HEK293 (cell line): Measurements from ENCODE around the gene LILRB5.

Experiments
- CTCF ChIA-PET: fragments of 350-600 bp; formaldehyde crosslinking; extraction: SDS; loops from one replicate; lab custom pipeline; 2021; ENCODE audit warnings: antibody characterized with exemption; lab: Yijun Ruan, JAX
- POLR2A ChIA-PET: fragments of 300-600 bp; formaldehyde crosslinking; extraction: SDS; loops from one replicate; lab custom pipeline; 2020; ENCODE audit warnings: antibody characterized with exemption, inconsistent platforms; lab: Yijun Ruan, JAX
- H3K27ac ChIP-seq: fragments of 200-500 bp; sonication (Bioruptor generic); 2 replicates; pipeline ENCODE4 v1.5.1; 2014; ENCODE audit warnings: low read depth, low read length, control low read depth, inconsistent platforms; ENCODE audit errors: extremely low read depth
- H3K36me3 ChIP-seq, 2 experiments: fragments of 200-500 bp in 1 of 2; sonication (Bioruptor generic) in 1 of 2; 1 replicate in 1 of 2; 2 replicates in 1 of 2; pipeline ENCODE4 v1.5.1; 2014 to 2017; ENCODE audit warnings: inconsistent platforms in 2 of 2, low read length in 2 of 2; ENCODE audit not compliant: control insufficient read depth in 2 of 2, insufficient read depth in 1 of 2
- H3K4me1 ChIP-seq: fragments of 200-500 bp; sonication (Bioruptor generic); 2 replicates; pipeline ENCODE4 v1.5.1; 2014; ENCODE audit warnings: mild to moderate bottlenecking, low read length, inconsistent platforms; ENCODE audit not compliant: control insufficient read depth, insufficient read depth
- H3K4me3 ChIP-seq: 2 replicates; pipeline ENCODE4 v1.5.1; 2011; ENCODE audit warnings: low read depth, mild to moderate bottlenecking, control low read depth, low read length, moderate library complexity
- H3K9me3 ChIP-seq: fragments of 200-500 bp; sonication (Bioruptor generic); 2 replicates; pipeline ENCODE4 v1.5.1; 2014; ENCODE audit warnings: low read depth, low read length, inconsistent platforms; ENCODE audit not compliant: control insufficient read depth, insufficient read depth
- BCL11B ChIP-seq: fragments of 450-650 bp; formaldehyde crosslinking; IDR thresholded peaks from 2 replicates; pipeline ENCODE4 v1.5.1; 2016; ENCODE audit warnings: low read depth, missing biosample characterization, missing genetic modification characterization
- BCL6B ChIP-seq: fragments of 450-650 bp; formaldehyde crosslinking; IDR thresholded peaks from 2 replicates; pipeline ENCODE4 v1.5.1; 2017; ENCODE audit warnings: missing biosample characterization, missing genetic modification characterization
- CTCF ChIP-seq: fragments of 450-650 bp; formaldehyde crosslinking; IDR thresholded peaks from 2 replicates; pipeline ENCODE4 v1.5.1; 2016; ENCODE audit warnings: missing biosample characterization, missing genetic modification characterization
- GLIS1 ChIP-seq: fragments of 450-650 bp; formaldehyde crosslinking; IDR thresholded peaks from 2 replicates; pipeline ENCODE4 v1.5.1; 2016; ENCODE audit warnings: missing biosample characterization, missing genetic modification characterization
- GLIS2 ChIP-seq: fragments of 450-650 bp; formaldehyde crosslinking; IDR thresholded peaks from 2 replicates; pipeline ENCODE4 v1.5.1; 2016; ENCODE audit warnings: missing biosample characterization, missing genetic modification characterization
- KLF8 ChIP-seq: fragments of 450-650 bp; formaldehyde crosslinking; IDR thresholded peaks from 2 replicates; pipeline ENCODE4 v1.5.1; 2016; ENCODE audit warnings: missing biosample characterization, missing genetic modification characterization
- ZBTB7A ChIP-seq: fragments of 450-650 bp; formaldehyde crosslinking; IDR thresholded peaks from 2 replicates; pipeline ENCODE4 v1.5.1; 2016; ENCODE audit warnings: low read depth, missing biosample characterization, missing genetic modification characterization
- ZBTB8A ChIP-seq: fragments of 450-650 bp; formaldehyde crosslinking; IDR thresholded peaks from 2 replicates; pipeline ENCODE4 v1.5.1; 2016; ENCODE audit warnings: missing biosample characterization, missing genetic modification characterization
- ZEB2 ChIP-seq: fragments of 450-650 bp; formaldehyde crosslinking; IDR thresholded peaks from 2 replicates; pipeline ENCODE4 v1.5.1; 2016; ENCODE audit warnings: missing biosample characterization, missing genetic modification characterization
- ZNF10 ChIP-seq: fragments of 450-650 bp; formaldehyde crosslinking; IDR thresholded peaks from 2 replicates; pipeline ENCODE4 v1.5.1; 2017; ENCODE audit warnings: missing biosample characterization, missing genetic modification characterization
- ZNF114 ChIP-seq: fragments of 450-650 bp; formaldehyde crosslinking; IDR thresholded peaks from 2 replicates; pipeline ENCODE4 v1.5.0; 2017; ENCODE audit warnings: missing biosample characterization, missing genetic modification characterization
- ZNF174 ChIP-seq: fragments of 450-650 bp; formaldehyde crosslinking; IDR thresholded peaks from 2 replicates; pipeline ENCODE4 v1.5.0; 2017; ENCODE audit warnings: missing biosample characterization, mild to moderate bottlenecking, missing genetic modification characterization
- ZNF19 ChIP-seq: fragments of 450-650 bp; formaldehyde crosslinking; IDR thresholded peaks from 2 replicates; pipeline ENCODE4; 2016; ENCODE audit warnings: missing biosample characterization, missing genetic modification characterization, low read depth
- ZNF335 ChIP-seq: fragments of 450-650 bp; formaldehyde crosslinking; conservative IDR thresholded peaks from 2 replicates; pipeline ENCODE4 v1.5.1; 2016; ENCODE audit warnings: missing biosample characterization, missing genetic modification characterization
- ZNF394 ChIP-seq: fragments of 450-650 bp; formaldehyde crosslinking; IDR thresholded peaks from 2 replicates; pipeline ENCODE4 v1.5.1; 2016; ENCODE audit warnings: missing biosample characterization, missing genetic modification characterization, mild to moderate bottlenecking, moderate library complexity, borderline replicate concordance
- ZNF398 ChIP-seq: fragments of 450-650 bp; formaldehyde crosslinking; IDR thresholded peaks from 2 replicates; pipeline ENCODE4 v1.5.1; 2017; ENCODE audit warnings: missing biosample characterization, missing genetic modification characterization
- ZNF426 ChIP-seq: fragments of 450-650 bp; formaldehyde crosslinking; IDR thresholded peaks from 2 replicates; pipeline ENCODE4 v1.5.1; 2017; ENCODE audit warnings: missing biosample characterization, missing genetic modification characterization, mild to moderate bottlenecking, inconsistent platforms, moderate library complexity
- ZNF449 ChIP-seq: fragments of 450-650 bp; formaldehyde crosslinking; IDR thresholded peaks from 2 replicates; pipeline ENCODE4 v1.5.1; 2017; ENCODE audit warnings: missing biosample characterization, mild to moderate bottlenecking, missing genetic modification characterization, moderate library complexity
- ZNF629 ChIP-seq: fragments of 450-650 bp; formaldehyde crosslinking; IDR thresholded peaks from 2 replicates; pipeline ENCODE4 v1.5.1; 2017; ENCODE audit warnings: missing biosample characterization, missing genetic modification characterization
- ZNF654 ChIP-seq: fragments of 450-650 bp; formaldehyde crosslinking; IDR thresholded peaks from 2 replicates; pipeline ENCODE4 v1.5.1; 2016; ENCODE audit warnings: low read depth, missing biosample characterization, missing genetic modification characterization
- ZNF660 ChIP-seq: fragments of 450-650 bp; IDR thresholded peaks from 2 replicates; pipeline ENCODE4 v1.5.1; 2018; ENCODE audit warnings: missing biosample characterization, mild to moderate bottlenecking, missing genetic modification characterization
- ZNF692 ChIP-seq: fragments of 450-650 bp; formaldehyde crosslinking; IDR thresholded peaks from 2 replicates; pipeline ENCODE4 v1.5.1; 2016; ENCODE audit warnings: missing biosample characterization, missing genetic modification characterization
- ZNF768 ChIP-seq: fragments of 450-650 bp; formaldehyde crosslinking; IDR thresholded peaks from 2 replicates; pipeline ENCODE4 v1.5.1; 2018; ENCODE audit warnings: missing biosample characterization, mild to moderate bottlenecking, missing genetic modification characterization
- ZXDB ChIP-seq: fragments of 450-650 bp; formaldehyde crosslinking; IDR thresholded peaks from 2 replicates; pipeline ENCODE4 v1.5.1; 2016; ENCODE audit warnings: missing biosample characterization, missing genetic modification characterization

Gene LILRB5

GRCh38 chr19:54233941-54234340 lies 23.1 kb downstream of the LILRB5 start (continued):
- TF ChIP-seq ZNF174 = no peak
- no peak for TF ChIP-seq ZNF19
- TF ChIP-seq ZNF660 (tag by site-specific recombination) = no peak
- TF ChIP-seq BCL11B (tag by site-specific recombination) = no peak
- no peak for TF ChIP-seq ZNF114
- no peak for TF ChIP-seq ZBTB7A (tag by site-specific recombination)
- TF ChIP-seq ZNF449 (tag by site-specific recombination) = no peak

- no peak overlapping the region for H3K27ac ChIP-seq
- H3K4me3 ChIP-seq = no peak overlapping the region
- ChIA-PET POLR2A (no interaction called here), CTCF (interaction anchor here (0.6 to 2.4 kb wide), 8 partner anchors 19 to 702 kb away, joined by 3 to 14 read pairs (median 5); partner anchors contain the start of genes CNOT3, MBOAT7 and TSEN34)
- peaks cover 2% of the 10 kb centered on the region; the same call in 1 of the 2 replicates for H3K4me1 ChIP-seq
- H3K36me3 ChIP-seq = no peaks in the 10 kb centered on the region; a peak in 1 of 3 replicates
- no peaks in the 10 kb centered on the region; the same call in 1 of the 2 replicates for H3K9me3 ChIP-seq
- TF ChIP-seq ZNF394 (tag by site-specific recombination) = 0 out of 2 replicates have a peak, but pooled peaks have one; percentile 21
- peak; percentile 95 for TF ChIP-seq CTCF (tag by site-specific recombination)
- TF ChIP-seq ZBTB8A (tag by site-specific recombination) = peak; percentile 49; the same call in 1 of the 2 replicates
- no peak for TF ChIP-seq ZNF426
- peak; percentile 32; the same call in 1 of the 2 replicates for TF ChIP-seq KLF8 (tag by site-specific recombination)
- peak; percentile 84 for TF ChIP-seq ZNF449 (tag by site-specific recombination)
- TF ChIP-seq GLIS1 (tag by site-specific recombination) = peak; percentile 14; the same call in 1 of the 2 replicates
- TF ChIP-seq GLIS2 (tag by site-specific recombination) = no peak
- TF ChIP-seq ZNF654 (tag by site-specific recombination) = peak; percentile 84
- TF ChIP-seq ZNF398 (tag by site-specific recombination) = 0 out of 2 replicates have a peak, but pooled peaks have one; percentile 12
- TF ChIP-seq BCL6B (tag by site-specific recombination) = no peak
- TF ChIP-seq ZNF692 (tag by site-specific recombination) = peak; percentile 69; the same call in 1 of the 2 replicates
- TF ChIP-seq ZNF335 (tag by site-specific recombination) = 0 out of 2 replicates have a peak, but pooled peaks have one; percentile 18
- TF ChIP-seq ZXDB (tag by site-specific recombination) = peak; percentile 49
- TF ChIP-seq ZNF10 (tag by site-specific recombination) = no peak
- peak; percentile 34; the same call in 1 of the 2 replicates for TF ChIP-seq ZNF768 (tag by site-specific recombination)
- peak; percentile 24; the same call in 1 of the 2 replicates for TF ChIP-seq ZEB2 (tag by site-specific recombination)
- peak; percentile 22; the same call in 1 of the 2 replicates for TF ChIP-seq ZNF629 (tag by site-specific recombination)
These were observed 25.8 kb downstream of the LILRB5 start for GRCh38 chr19:54231077-54231931.
